Astrocyte (in vitro differentiated cells and primary cell): ENCODE measurements around the gene GALNT6.

Source experiments
- EZH2 ChIP-seq: IDR thresholded peaks from 2 replicates; pipeline ENCODE4 v1.6.1; 2012; ENCODE audit warnings: mild to moderate bottlenecking, low read length, inconsistent platforms; ENCODE audit not compliant: insufficient read depth
- TF ChIP-seq, protein P1 (sequence below): IDR thresholded peaks from 2 replicates; pipeline ENCODE4 v1.5.1; 2011; ENCODE audit warnings: low read depth, mild to moderate bottlenecking, inconsistent platforms, low read length, moderate library complexity; ENCODE audit not compliant: insufficient read depth

DNA sequence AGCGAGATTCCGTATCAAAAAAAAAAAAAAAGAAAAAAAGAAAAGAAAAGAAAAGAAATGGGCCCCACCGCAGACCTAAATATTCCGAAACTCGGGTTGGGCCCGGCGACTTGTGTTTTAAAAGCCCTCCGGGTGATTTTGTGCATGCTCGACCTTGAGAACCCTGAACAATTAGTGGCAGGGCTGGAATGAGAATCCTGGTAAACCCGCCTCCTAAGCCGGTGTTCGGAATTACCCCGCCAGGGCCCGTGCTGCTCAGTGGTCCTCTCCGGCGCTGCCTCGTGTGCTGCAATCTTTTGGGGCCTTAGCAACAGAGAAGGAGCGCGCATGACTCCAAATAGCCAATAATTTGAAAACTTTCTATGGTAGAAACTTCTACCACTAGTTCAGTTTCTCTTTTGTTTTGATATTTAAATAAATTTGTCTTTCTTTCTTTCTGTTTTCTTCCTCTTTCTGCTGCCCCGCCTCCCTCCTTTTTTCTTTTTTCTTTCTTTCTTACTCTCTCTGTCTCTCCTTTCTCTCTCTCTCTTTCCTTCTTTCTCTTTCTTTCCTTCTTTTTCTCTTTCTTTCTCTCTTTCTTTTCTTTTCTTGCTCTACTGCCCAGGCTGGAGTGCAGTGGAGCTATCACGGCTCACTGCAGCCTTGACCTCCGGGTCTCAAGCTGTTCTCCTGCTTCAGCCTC is 1.5 kb upstream of the GALNT6 start:
- no peak for TF ChIP-seq EZH2
- TF ChIP-seq, protein P1, sequence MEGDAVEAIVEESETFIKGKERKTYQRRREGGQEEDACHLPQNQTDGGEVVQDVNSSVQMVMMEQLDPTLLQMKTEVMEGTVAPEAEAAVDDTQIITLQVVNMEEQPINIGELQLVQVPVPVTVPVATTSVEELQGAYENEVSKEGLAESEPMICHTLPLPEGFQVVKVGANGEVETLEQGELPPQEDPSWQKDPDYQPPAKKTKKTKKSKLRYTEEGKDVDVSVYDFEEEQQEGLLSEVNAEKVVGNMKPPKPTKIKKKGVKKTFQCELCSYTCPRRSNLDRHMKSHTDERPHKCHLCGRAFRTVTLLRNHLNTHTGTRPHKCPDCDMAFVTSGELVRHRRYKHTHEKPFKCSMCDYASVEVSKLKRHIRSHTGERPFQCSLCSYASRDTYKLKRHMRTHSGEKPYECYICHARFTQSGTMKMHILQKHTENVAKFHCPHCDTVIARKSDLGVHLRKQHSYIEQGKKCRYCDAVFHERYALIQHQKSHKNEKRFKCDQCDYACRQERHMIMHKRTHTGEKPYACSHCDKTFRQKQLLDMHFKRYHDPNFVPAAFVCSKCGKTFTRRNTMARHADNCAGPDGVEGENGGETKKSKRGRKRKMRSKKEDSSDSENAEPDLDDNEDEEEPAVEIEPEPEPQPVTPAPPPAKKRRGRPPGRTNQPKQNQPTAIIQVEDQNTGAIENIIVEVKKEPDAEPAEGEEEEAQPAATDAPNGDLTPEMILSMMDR: no peak
